ENCODE measurements around the gene HNRNPC. TPM values are rescaled to one million over a fixed set of nuclear protein-coding genes. Genes with fewer than 3 reads are reported as not detected.
"Not testable (repeated sequence)": the region's sequence is repeated elsewhere in the genome, so short reads cannot be mapped to it uniquely, and the experiment has no call there.

The HNRNPC gene
- total RNA-seq, 1 donor from 2014 or later = 715 TPM

- intact Hi-C loops (cut with micrococcal nuclease) = not testable (repeated sequence)
These were observed 3.4 kb upstream of the HNRNPC start for GRCh38 chr14:21272661-21273060.

DNA sequence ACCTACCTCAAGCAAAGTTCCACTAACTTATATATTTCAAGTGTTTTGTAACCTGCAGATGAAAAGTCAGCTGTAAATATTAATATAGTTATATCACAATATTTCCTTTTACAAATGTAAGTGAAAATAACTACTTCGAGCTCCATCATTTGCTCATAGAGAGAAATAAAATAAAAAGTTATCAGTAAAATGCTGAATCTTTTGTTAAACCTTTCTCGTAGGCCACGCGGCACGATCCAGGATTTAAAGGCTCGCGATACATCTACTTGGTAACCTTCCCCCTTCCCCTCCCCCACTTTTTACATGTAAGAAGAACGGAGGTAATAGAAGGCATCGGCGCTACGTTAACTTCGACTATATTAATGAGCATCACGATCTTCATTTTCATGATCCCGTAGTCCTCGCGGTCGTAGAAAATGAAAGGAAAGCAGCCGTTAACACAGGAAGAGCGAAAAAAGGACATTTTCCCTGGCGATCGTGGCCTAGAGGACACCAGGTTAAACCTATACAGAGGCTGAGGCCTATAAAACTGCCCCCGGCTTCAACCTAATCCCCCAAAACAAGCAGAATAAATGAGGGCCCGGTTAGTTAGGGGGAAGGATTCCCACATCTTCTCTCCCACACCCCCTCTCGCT, 508 bp downstream of the HNRNPC start:
- intact Hi-C loops (cut with micrococcal nuclease) = loop anchor here (1.0 to 10.0 kb wide), 15 partner anchors 40 to 1650 kb away; partner anchors contain the start of genes APEX1, CHD8, LRP10 and METTL3

DNA sequence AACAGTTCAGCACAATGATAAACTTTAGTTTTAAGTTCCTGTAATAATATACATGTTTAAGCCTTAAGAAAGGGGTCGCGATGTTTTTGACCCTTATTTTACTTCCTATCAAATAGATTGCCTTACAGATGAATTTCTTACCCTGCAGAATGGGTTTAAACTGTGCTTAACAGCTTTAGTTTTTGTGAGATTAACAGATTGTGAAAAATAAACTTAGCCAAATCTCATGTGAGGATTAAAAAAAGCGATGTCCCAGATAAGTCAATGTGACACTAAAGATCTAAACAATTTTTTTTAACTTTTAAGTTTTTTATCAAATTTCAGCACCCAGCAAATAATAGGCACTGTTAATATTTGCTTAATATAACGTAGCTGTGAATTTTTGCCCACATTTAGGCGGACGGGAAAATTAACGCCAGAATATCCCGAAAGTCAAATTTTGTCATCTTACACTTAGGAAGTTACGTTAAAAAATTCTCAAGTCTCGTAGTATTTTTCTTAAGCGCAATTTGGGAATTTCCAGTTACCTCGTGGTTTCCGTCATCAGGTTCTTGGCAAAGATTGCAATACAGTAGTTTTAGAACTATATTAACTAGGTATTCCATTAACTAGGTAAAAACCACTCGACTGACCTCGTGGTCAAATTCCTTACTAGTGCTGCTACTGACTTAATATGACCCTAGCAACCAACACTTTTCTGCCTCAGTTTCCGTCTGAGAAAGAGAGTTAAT, 1.2 kb downstream of the HNRNPC start:
- intact Hi-C loops (cut with micrococcal nuclease) = loop anchor here (2.0 to 10.0 kb wide), 3 partner anchors 287 to 1651 kb away; partner anchors contain the start of gene RBM23

- intact Hi-C loops (cut with micrococcal nuclease) = loop anchor here (10.0 kb wide), 2 partner anchors 287 to 1287 kb away; no protein-coding TSS in a partner anchor
These were observed 1.8 kb downstream of the HNRNPC start for GRCh38 chr14:21267431-21267845.

DNA sequence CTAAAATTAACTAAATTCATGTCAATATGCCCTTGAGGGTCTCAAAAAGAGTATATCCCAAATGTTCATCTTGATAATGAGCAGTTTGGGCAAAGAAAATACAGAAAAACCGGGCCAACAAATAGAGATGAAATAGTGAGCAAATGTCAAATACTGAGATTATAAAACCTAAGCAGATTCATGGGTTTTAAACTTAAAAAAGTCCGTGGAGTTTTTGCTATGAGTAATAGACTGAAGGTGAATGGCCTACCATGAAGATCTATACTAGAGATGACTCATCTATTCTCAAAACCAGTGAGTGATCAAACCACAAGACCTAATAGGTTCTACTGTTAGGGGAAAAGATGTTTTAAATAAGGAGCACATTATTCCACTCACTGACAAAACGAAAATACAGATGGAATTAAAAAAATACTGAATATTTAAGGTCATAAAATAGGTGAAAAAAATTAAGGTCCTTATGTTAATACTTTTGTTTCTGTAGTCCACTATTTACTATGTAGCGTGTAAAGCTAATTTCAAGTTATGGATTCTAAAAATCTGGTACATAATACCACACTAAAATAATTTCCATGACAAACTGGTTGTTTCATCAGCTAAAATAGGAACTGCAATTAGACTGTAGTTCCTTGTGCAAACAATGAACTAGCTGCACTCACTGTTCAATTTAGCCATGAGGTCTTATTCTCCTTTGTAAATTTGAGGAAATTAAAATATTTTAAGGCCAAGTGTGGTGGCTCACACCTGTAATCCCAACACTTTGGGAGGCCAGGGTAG, 5.0 kb downstream of the HNRNPC start:
- intact Hi-C loops (cut with micrococcal nuclease) = loop anchor here (1.0 to 10.0 kb wide), 6 partner anchors 9 to 1291 kb away; partner anchors contain the start of gene SUPT16H

- intact Hi-C loops (cut with micrococcal nuclease) = loop anchor here (1.0 to 10.0 kb wide), 6 partner anchors 8 to 1291 kb away; partner anchors contain the start of gene SUPT16H
These were observed 5.8 kb downstream of the HNRNPC start for GRCh38 chr14:21263284-21264024.

- intact Hi-C loops (cut with micrococcal nuclease) = loop anchor here (10.0 kb wide), 2 partner anchors 292 to 1292 kb away; no protein-coding TSS in a partner anchor
These were observed 6.8 kb downstream of the HNRNPC start for GRCh38 chr14:21262410-21262809.

- intact Hi-C loops (cut with micrococcal nuclease) = loop anchor here (10.0 kb wide), 2 partner anchors 293 to 1293 kb away; no protein-coding TSS in a partner anchor
These were observed 7.4 kb downstream of the HNRNPC start for GRCh38 chr14:21261824-21262223.

- intact Hi-C loops (cut with micrococcal nuclease) = no loop called here
These were observed 10.1 kb downstream of the HNRNPC start for GRCh38 chr14:21258889-21259787.

- intact Hi-C loops (cut with micrococcal nuclease) = no loop called here
These were observed 11.0 kb downstream of the HNRNPC start for GRCh38 chr14:21258005-21258888.

DNA sequence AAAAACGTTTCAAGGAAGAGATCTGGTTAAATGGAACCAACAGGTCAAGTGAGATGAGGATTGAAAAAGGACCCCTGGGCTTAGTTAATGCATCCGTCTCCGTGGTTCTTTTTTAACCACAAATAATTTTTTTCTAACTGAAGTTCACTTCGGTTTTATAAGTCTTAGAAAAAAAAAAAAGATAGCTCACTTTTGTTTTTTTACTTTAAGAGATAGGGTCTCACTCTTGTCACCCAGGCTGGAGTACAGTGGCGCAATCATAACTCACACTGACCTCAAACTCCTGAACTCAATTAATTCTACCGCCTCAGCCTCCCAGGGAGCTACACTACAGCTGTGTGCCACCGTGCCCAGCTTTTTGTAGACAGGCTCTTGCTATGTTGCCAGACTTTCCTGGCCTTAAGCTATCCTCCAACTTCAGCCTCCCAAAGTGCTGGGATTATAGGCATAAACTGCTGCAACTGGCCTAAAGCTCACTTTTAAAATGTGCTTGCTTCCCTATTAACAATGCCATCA, 11.8 kb downstream of the HNRNPC start:
- intact Hi-C loops (cut with micrococcal nuclease) = loop anchor here (2.0 kb wide), 1 partner anchor 17 kb away; no protein-coding TSS in a partner anchor

- intact Hi-C loops (cut with micrococcal nuclease) = loop anchor here (2.0 kb wide), 1 partner anchor 16 kb away; no protein-coding TSS in a partner anchor
These were observed 12.5 kb downstream of the HNRNPC start for GRCh38 chr14:21256539-21257393.

GRCh38 chr14:21256102-21256447, 13.2 kb downstream of the HNRNPC start:
- intact Hi-C loops (cut with micrococcal nuclease) = loop anchor here (2.0 kb wide), 1 partner anchor 15 kb away; no protein-coding TSS in a partner anchor

DNA sequence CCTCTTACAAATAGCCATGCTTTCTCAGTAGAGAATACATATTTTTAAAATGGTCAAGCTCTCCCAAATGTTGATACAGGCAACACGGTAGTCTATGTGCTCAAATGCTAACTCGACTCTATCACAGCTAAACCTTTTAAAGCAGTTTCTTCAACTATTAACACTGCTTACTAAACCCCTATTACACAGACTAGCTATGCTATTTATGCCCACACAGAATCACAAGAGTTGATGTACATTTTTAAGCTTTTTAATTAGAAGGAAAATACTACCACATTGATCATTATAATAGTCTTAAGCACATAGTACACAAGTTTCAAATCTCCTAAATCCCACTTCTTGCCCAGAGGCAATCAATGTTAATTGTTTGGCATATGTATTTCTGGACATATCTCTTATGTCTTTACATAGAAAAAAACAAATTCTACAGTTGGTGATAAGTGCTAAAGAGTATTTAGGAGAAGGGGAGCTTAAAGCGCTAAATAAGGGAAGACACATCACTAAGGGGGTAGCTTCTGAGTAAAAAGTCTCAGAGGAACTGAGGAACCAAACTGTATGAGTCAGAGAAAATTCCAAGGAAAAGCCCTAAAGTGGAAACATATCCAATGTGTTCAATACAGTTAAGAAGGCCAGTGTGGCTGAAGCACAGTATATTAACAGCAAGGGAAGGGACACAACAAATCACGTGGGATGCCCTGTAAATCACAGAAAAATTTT, 13.7 kb downstream of the HNRNPC start:
- intact Hi-C loops (cut with micrococcal nuclease) = loop anchor here (1.0 to 2.0 kb wide), 2 partner anchors 9 to 15 kb away; no protein-coding TSS in a partner anchor

DNA sequence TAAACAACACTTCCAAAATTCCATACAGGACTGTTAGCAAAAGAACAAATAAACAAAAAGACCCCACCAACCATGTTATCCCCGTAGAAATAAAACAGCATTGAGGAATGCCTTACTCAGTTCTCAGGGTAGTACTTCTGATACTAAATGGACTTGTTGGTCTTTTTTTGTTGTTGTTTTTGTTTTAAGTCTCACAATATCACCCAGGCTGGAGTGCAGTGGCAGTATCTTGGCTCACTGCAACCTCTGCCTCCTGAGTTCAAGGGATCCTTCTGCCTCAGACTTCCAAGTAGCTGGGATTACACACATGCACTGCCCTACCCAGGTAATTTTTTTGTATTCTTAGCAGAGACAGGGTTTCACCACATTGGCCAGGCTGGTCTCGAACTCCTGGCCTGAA, 17.1 kb downstream of the HNRNPC start:
- intact Hi-C loops (cut with micrococcal nuclease) = no loop called here

GRCh38 chr14:21251215-21251614, 18.0 kb downstream of the HNRNPC start:
- intact Hi-C loops (cut with micrococcal nuclease) = no loop called here

Measured in T-helper 1 cell treated with Interleukin-12 subunit alpha and Interleukin-12 subunit beta and Interleukin-4 antibody, amounts not matched to agents 30 ng/mL and 1 ng/mL, for 36 hours (primary cell).